Myocyte (in vitro differentiated cells): ENCODE results near the gene TP53BP1. TPM values are rescaled to one million over a fixed set of nuclear protein-coding genes. Genes with fewer than 3 reads are reported as not detected.

Source experiments
- DNase-seq: peaks from one replicate; pipeline ENCODE4 v3.0.0-alpha.2; 2012; ENCODE audit warnings: low read depth
- total RNA-seq: library from RNA; depleted of rRNA; stranded (reverse); fragments of >200 nt; gene quantifications from 2 replicates; pipeline ENCODE4 v1.2.3, GENCODE V29; 2014

Gene TP53BP1
- total RNA-seq, 1 donor from 2014 or later = 86.4 TPM

GRCh38 chr15:43521419-43521818, 28.5 kb upstream of the TP53BP1 start:
- DNase-seq = no peak

- no peak for DNase-seq
Measured at GRCh38 chr15:43520138-43520537, 27.2 kb upstream of the TP53BP1 start.

DNA sequence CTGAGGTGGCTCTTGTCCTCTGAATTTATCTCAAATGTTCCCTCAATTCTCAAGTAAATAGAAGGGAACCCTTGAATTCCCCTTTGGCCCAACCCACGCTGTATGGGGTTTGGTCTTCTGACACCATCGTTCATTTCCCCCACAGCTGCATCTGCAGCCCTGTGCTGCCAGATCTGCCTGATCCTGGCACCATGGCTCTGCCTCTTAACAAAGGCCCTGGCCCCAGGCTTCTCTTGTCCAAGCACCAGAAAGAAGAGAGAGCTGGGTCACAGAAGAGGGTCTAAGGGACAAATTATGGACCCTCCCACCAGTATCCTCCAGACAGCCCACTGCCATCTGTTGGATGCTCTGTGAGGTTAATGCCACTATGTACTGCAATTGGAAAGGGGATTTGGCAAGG, 26.2 kb upstream of the TP53BP1 start:
- no peak for DNase-seq

DNA sequence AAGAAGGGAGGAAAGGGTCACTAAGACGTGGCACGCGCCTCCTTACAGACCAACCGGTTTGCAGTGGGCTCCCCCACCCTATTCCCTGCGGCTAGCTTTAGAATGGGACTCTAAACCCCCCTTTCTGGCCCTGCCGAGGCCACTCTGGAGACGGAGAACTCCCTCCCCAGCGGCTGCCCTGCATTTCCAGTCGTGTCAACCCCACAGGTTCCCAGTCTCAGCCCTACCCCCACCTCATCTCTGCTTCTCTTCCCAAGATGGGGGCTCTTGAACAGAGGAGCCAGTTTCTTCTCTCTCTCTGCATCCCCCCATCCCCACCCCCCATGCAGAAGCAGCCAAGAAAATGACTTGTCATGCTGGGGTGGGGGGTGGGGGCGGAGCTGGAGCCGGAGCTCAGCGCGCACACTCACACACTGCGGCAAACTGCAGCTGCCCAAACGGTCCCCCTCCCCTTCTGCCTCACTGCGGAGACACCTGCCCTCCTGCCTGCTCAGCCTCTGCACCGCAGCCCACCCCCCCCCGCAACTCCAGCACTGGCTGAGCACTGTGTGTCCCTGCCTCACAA, 25.3 kb upstream of the TP53BP1 start:
- peak; percentile 89 for DNase-seq

DNA sequence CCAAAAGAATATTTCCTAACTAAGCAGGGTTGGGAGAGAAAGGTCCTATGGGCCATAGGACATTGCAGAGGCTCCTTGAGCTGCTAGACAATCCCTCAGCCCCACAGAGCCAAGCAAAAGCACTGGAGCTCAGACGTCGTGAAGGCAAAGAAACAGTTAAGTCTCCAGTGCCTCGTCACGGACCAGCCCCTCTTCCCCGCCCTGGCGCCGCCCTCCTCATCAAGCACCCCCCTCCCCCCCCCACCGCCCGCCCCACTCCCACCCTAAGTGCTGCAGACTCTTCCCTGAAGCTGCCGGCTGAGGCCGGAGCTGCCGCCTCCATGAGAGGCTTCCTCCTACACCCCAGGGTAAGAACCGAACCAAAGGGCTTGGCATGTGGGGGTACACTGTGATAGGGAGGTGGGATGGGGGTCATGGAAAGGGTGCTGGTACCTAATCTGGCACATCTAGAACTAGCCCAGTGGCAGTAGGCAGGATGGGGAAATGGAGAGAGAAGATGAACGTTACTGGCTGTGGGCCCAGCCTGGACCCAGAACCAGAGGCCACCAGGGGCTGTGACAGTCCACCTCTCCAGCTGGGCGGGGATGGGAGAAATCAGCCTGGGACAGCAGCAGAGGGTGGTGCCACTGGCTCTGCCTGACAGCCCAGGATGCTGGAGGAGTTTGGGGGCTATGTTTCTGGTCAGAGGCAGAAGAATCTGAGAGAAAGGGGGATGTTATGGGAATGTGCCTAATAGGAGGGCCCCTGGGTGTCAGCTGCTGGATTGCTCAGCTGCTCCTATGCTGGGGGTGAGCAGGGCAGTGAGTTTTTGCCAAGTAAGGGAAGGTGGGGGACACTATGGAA, 24.6 kb upstream of the TP53BP1 start, which contains the start of gene MAP1A:
TSS of gene MAP1A (plus strand) at position 255 of the 843 bp plus-strand sequence. CDS start 3,866 bp downstream, outside the sequence.
- DNase-seq = peak; percentile 89

- peak; percentile 91 for DNase-seq
Measured at GRCh38 chr15:43516801-43517353, 23.9 kb upstream of the TP53BP1 start.

DNA sequence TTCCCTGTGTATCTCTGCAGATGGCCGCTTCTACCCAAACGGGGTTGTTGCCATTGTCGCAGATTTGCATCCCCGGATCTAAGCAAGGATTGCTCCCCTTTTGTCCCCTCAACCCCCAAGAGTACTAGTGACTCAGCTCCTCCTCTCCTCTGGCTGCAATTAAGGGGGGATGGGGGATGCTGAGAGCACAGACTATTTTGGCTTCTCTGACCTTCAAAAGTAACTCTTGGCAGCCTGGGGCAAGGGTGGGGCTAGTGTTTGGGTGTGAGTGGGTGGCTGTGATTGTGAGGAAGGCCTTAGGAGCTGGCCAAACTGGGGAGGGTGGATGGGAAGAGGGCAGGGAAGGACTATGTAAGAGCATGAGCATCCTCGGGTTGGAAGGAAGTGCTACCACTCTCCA, 23.2 kb upstream of the TP53BP1 start:
- DNase-seq = peak; percentile 98

- DNase-seq = peak; percentile 88
Measured at GRCh38 chr15:43515741-43516140, 22.8 kb upstream of the TP53BP1 start.

DNA sequence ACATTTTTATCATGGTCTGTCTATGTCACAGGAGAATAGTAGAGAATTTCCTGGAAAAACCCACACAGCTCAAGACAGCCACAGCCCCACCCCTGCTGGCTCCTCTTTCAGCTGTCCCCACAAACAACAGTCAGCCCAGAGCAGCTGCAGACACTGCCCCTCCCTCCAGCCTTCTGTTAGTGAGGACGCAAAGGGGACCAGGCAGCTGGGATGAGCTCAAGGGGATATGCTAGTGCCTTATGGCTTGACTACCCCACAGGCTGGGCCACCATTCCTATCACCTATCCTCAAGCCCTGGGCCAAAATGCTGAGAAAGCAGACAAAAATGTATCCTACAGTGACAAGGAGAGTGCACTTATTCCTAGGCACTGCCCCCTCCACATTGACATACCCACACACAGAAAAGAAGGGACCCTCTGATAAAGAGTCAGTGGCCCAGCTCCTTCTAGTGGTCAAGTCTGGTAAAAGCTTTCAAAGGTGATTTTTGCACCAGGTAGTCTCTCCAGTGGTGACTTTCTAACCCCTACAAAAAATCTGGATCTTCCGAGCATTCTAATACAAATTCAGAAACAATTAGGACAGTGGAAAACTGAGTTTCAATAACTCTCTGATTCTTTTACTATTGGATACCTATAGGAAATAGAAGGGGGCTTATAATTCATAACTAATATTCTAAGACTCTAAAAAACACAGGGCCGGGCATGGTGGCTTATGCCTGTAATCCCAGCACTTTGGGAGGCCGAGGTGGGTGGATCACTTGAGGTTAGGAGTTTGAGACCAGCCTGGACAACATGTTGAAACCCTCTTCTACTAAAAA, 21.5 kb upstream of the TP53BP1 start:
- peak; percentile 97 for DNase-seq

DNA sequence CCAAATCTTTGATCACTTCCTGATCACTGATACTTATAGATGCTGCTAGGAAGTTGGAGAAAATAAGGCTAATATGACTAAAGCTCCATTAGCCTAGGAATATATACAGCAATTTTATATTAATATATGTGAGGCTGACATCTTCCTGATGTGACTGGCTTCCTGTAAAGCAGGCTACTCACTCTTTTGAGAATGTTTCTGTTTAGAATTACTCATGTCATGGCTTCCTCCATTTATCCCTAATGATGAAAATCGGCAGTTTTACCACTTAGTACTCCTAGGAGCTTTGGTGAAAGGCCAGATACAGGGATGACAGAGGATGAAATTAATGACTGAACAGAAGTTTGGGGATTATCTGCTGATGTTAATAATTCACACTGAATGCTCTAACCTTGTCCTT, 20.6 kb upstream of the TP53BP1 start:
- no peak for DNase-seq

DNA sequence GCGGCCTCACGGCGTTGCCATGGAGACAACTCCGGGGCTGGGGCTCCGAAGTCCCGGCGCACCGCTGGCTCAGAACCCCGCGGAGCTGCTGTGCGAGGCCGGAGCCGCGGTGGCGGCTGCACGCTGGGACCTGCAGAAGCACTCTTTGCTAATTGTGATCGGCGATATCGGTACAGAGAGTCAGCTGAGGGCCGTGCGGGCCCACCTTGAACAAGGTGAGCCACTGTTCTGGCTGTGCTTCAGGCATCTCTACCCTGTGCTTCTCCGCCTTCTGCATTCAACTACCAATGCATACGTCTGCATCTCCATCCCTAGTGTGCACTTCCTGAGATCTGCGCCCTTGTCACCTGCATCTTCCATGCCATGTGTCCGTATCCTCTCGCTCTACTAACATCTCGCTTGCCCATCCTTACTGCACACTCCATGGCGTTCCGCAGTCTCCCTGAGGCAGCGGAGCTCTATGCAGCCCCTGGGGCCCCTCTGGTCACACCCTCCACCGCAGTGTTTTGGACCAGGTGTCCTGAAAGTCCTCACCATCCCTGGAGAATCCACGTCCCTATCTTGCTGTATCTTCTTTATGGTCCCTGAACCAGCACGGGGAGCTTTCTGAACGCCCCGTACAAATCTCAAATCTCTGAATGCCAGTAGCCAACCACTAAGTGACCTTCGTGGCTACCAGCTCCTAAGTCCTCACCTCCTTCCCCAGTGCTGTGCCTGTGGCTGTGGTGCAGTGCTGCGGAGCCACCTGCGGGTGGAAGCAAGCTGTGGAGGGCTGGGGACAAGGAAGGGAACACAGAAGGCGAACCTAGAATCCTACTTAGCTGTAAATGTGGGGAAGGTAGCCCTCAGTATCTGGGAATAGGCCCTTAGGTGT, 18.3 kb upstream of the TP53BP1 start:
- peak; percentile 56 for DNase-seq

- DNase-seq = peak; percentile 99
Measured at GRCh38 chr15:43510200-43511011, 17.4 kb upstream of the TP53BP1 start.

DNA sequence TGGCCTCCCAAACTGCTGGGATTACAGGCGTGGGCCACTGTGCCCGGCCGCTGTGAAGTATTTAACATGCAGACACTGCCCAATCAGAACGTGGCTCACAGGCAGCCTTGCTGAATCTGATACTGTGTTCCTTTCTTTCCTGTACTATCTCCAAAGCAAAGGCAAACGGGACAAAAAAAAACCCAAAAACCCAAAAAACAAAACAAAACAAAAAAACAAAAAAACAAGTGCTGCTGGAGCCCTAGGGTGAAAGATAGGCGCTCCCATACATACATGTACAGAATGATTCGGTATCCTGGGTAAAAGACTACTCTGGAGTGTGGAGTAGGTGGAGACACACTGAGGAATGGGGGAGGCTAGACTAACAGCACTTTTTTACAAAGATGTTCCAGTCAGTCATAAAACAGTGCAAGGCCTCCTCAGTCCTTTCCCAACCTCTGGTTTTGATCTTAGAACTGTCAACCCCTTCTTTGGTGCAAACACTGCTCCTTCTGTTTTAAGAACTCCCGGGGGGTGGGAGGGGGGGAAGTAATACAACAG, 16.8 kb upstream of the TP53BP1 start:
- peak; percentile 68 for DNase-seq

- peak; percentile 55 for DNase-seq
Measured at GRCh38 chr15:43508991-43509659, 16.2 kb upstream of the TP53BP1 start.

DNA sequence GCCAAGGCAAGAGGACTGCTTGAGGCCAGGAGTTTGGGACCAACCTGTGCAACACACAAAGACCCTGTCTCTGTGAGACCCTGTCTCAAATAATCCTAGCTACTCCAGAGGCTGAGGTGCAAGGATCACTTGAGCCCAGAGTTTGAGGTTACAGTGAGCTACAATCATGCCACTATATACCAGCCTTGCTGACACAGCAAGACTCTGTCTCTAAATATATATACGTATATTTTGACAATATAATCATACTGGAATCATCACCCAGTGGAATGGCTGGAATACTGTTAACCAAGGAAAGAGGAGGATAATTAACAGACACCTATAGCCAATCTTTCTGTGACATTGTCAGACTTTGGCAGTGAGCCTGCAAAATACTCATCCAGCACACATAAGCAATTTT, 15.5 kb upstream of the TP53BP1 start:
- DNase-seq = no peak

DNA sequence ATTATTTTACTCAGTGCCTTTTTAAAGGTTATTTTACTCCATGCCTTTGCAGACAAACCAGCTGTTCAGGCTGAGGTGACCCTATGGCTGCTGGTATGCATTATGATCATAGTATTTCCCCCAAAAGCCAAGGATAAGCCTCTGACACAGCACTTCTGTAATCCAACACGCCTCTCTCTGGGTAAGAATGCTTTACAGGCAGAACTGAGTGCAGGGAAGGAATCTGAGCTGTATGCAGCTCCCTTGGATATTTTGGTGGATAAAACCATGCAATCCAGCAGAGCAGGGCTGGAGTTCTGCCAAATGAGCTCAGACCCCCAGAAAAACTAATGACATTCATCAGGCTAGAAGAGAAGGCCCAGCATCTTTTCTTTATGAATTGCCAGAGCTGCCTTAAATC, 12.8 kb upstream of the TP53BP1 start:
- peak; percentile 90 for DNase-seq

DNA sequence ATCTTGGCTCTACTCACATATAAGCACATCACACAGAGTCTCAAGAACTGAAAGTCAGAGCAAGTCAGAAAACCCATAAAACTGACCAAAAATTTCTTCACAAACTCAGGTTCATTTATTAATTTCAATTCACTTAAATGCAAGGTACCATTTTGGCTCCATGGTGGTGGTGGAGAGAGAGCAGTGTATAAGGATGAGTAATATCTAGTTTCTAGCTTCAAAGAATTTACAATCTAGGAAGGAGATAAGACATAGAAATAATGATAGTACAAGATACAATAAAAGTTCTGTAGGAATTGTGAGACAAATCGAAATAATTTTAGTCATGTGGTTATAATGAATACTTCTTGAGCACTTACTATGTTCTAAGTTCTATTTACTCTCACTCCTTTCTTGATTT, 6.7 kb upstream of the TP53BP1 start:
- no peak for DNase-seq

DNA sequence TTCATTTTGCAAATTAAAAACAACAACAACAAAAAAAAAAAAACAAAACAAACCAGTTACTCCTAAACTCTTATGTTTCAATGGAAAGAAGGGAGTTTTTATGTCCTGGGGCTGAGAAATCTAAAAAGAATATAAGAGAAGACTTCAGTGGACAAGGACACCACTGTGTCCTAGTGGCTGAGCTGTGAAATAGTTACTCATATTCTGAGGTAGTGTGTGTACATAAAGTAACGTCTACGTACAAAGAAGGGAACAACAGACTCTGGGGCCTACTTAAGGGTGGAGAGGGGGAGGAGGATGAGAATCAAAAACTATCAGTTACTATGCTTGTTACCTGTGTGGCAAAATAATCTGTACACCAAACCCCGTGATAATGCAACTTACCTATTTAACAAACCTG, 6.0 kb upstream of the TP53BP1 start:
- DNase-seq = no peak
